AG10803 (cell line): ENCODE data around the gene ABHD2.
"Not testable (repeated sequence)": the region's sequence is repeated elsewhere in the genome, so short reads cannot be mapped to it uniquely, and the experiment has no call there.

Experiments
- DNase-seq: peaks from one replicate; pipeline ENCODE4 v3.0.0; 2010; ENCODE audit warnings: low read depth
- H3K4me3 ChIP-seq: 2 replicates; pipeline ENCODE4 v1.5.1; 2011; ENCODE audit warnings: mild to moderate bottlenecking, low read length, control low read depth
- CTCF ChIP-seq: conservative IDR thresholded peaks from 2 replicates; pipeline ENCODE4 v1.5.1; 2011; ENCODE audit warnings: mild to moderate bottlenecking, low read length, control low read depth, inconsistent platforms

Gene ABHD2

DNA sequence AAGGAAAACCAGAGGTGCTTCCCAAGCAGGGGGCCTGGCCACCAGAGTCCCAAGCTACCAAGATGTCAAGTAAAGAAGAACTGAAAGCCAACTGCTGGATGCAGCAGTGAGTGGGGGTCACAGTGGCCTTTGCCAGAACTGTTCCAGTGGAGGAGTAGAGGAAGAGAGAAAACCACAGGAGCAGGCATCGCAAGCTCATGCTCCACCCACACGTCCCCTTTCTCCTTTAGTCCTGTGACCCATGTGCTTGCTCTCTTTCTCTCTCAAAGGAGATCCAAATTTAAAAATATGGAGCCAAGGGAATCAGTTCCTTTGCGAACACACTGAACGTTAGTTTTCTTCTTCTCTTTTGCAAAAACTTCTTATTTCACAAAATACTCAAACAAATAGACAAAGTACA is 12.4 kb upstream of the ABHD2 start:
- no peak for TF ChIP-seq CTCF
- DNase-seq = no peak
- no peak overlapping the region for H3K4me3 ChIP-seq

GRCh38 chr15:89077750-89078149 is 10.5 kb upstream of the ABHD2 start:
- DNase-seq = no peak
- H3K4me3 ChIP-seq = no peak overlapping the region
- no peak for TF ChIP-seq CTCF

DNA sequence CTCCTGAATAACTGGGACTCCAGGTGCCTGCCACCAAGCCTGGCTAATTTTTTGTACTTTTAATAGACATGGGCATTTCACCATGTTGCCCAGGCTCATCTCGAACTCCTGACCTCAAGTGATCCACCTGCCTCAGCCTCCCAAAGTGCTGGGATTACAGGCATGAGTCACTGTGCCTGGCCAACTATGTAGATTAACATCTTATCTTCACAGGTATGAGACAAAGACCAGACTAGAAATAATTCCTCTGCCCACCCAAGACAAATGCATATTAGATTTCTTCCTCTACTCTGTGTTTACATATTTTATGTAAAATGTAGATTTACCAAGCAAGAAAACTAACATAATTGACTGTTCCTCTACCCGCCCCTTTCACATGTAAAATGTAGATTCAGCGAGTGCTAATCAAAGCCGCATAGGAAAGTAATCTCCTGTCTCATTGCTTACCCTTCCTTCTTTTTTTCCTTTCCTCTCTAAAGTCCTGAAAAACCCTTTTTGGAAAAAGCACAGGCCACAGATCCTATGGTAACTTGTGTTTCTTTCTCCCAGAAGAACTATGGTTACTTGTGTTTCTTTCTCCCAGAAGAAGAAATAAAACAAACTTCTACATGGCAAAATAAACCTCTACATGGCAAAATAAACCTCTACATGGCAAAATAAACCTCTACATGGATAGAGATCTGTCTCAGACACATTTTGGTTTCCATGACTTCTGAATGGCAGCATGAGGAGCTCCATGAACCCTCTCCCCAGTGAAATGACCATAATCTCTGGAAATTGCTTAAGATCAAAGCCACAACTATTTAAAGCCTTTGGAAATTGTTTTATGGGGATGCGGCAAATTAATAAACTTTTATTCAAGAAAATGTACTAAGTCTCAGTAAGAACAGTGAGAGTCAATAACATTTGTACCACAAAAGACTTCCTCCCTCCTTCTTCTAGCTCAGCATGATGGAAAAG is 9.1 kb upstream of the ABHD2 start:
- H3K4me3 ChIP-seq = no peak overlapping the region
- no peak for TF ChIP-seq CTCF
- DNase-seq = no peak

DNA sequence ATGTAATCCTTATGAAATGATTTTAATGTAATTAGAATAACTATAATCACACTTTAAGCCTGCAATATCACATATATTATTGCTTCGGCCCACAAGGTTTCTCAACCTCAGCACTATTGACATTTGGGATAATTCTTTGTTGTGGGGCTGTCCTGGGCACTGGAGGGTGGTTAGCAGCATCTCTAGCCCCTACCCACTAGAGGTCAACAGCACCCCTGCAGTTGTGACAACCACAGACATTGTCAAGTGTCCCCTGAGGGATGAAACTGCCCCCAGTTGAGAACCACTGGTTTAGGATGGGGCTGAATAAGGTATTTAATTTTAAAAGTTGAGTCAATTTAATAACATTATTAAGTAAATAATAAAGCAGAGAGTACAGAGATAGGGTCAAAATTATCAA is 6.4 kb upstream of the ABHD2 start:
- H3K4me3 ChIP-seq = no peak overlapping the region
- no peak for TF ChIP-seq CTCF
- no peak for DNase-seq

DNA sequence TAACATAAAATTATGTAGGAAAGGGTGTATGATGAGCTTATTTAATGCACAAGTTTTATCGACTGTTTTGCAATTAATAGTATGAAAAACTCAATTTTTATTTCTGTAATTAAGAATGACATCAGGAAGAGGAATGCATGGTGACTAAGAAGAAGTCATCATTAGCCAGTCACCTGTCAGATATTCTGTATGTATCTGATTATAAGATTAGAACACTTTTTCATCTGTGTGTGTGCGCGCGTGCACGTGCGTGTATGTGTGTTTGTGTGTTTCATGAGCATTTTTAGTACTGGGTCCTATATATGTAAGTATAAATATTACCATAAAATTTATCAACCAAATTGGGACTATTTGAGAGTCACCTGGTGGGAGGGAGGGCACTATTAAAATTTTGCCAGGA is 5.0 kb upstream of the ABHD2 start:
- TF ChIP-seq CTCF = no peak
- no peak for DNase-seq
- no peak overlapping the region for H3K4me3 ChIP-seq

GRCh38 chr15:89085289-89085926 is 2.8 kb upstream of the ABHD2 start:
- no peak for TF ChIP-seq CTCF
- DNase-seq = no peak
- H3K4me3 ChIP-seq = no peak overlapping the region

DNA sequence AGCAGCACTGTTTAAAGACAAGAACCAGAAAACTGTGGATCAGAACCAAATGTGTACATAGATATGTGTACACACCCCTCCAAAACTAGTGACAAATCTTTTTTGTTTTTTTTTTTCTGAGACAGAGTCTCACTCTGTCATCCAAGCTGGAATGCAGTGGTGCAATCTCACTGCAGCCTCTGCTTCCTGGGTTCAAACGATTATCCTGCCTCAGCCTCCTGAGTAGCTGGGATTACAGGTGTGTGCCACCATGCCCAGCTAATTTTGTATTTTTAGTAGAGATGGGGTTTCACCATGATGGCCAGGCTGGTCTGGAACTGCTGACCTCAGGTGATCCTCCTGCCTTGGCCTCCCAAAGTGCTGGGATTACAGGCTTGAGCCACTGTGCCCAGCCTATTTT is 2.3 kb upstream of the ABHD2 start:
- DNase-seq, H3K4me3 ChIP-seq: not testable (repeated sequence)

DNA sequence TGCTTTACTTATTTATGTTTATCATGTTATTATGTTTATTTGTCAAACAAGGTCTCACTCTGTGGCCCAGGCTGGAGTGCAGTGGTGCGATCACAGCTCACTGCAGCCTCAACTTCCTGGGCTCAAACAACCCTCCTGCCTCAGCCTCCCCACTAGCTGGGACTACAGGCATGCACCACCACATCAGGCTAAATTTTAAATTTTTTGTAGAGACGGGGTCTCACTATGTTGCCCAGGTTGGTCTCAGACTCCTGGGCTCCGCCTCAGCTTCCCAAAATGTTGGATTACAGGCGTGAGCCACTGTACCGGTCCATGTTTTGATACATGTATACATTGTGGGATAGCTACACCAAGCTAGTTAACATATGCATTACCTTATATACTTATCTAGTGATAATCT is 1.9 kb upstream of the ABHD2 start:
- not testable (repeated sequence) for DNase-seq, H3K4me3 ChIP-seq
